GM12878 (cell line): ENCODE data around the gene MRPL44. TPM values are rescaled to one million over a fixed set of nuclear protein-coding genes. Genes with fewer than 3 reads are reported as not detected.
A peak's percentile ranks its signal among the peaks of the same experiment; 100 is the strongest.

ENCODE experiments used
- CHD2 ChIP-seq: IDR thresholded peaks from 2 replicates; pipeline ENCODE4 v1.6.1; 2011; ENCODE audit warnings: low read depth, low read length, improper control_type of control experiment, borderline replicate concordance
- CREM ChIP-seq: IDR thresholded peaks from 2 replicates; pipeline ENCODE4 v1.6.1; 2014; ENCODE audit warnings: antibody characterized with exemption, low read depth
- FOXK2 ChIP-seq: fragments of 450-650 bp; IDR thresholded peaks from 2 replicates; pipeline ENCODE4 v1.6.1; 2017; ENCODE audit warnings: mild to moderate bottlenecking, moderate library complexity
- FOXM1 ChIP-seq: IDR thresholded peaks from 2 replicates; pipeline ENCODE4 v1.6.1; 2012; ENCODE audit warnings: low read depth, mild to moderate bottlenecking, inconsistent platforms, low read length, moderate library complexity
- GATAD2B ChIP-seq: fragments of 450-650 bp; conservative IDR thresholded peaks from 2 replicates; pipeline ENCODE4 v1.6.1; 2017; ENCODE audit warnings: low read depth, mild to moderate bottlenecking, moderate library complexity
- HCFC1 ChIP-seq: fragments of 150-350 bp; IDR thresholded peaks from 2 replicates; pipeline ENCODE4 v1.6.1; 2014; ENCODE audit warnings: low read length
- HDAC2 ChIP-seq: fragments of 200-600 bp; sonication (generic); IDR thresholded peaks from 2 replicates; pipeline ENCODE4 v1.6.1; 2017
- IRF4 ChIP-seq: IDR thresholded peaks from 2 replicates; pipeline ENCODE4 v1.6.1; 2011; ENCODE audit warnings: low read depth, low read length
- IRF5 ChIP-seq: fragments of 450-650 bp; IDR thresholded peaks from 2 replicates; pipeline ENCODE4 v1.6.1; 2017; ENCODE audit warnings: borderline replicate concordance
- MLLT1 ChIP-seq: fragments of 450-650 bp; IDR thresholded peaks from 2 replicates; pipeline ENCODE4 v1.6.1; 2016; ENCODE audit warnings: mild to moderate bottlenecking
- SIX5 ChIP-seq: IDR thresholded peaks from 2 replicates; pipeline ENCODE4 v1.6.1; 2011; ENCODE audit warnings: mild to moderate bottlenecking, low read depth, low read length, moderate library complexity; ENCODE audit not compliant: severe bottlenecking
- SKIL ChIP-seq: fragments of 450-650 bp; IDR thresholded peaks from 2 replicates; pipeline ENCODE4 v1.6.1; 2017; ENCODE audit warnings: mild to moderate bottlenecking, low read depth, inconsistent platforms; ENCODE audit not compliant: poor library complexity, severe bottlenecking
- STAT1 ChIP-seq: fragments of 450-650 bp; conservative IDR thresholded peaks from 2 replicates; pipeline ENCODE4 v1.6.1; 2014; ENCODE audit warnings: antibody characterized with exemption, mild to moderate bottlenecking
- SUPT20H ChIP-seq: IDR thresholded peaks from 2 replicates; pipeline ENCODE4 v1.6.1; 2011; ENCODE audit warnings: low read depth, mild to moderate bottlenecking, low read length, moderate library complexity, borderline replicate concordance; ENCODE audit not compliant: control insufficient read depth
- ZBTB4 ChIP-seq: fragments of 450-650 bp; formaldehyde crosslinking; IDR thresholded peaks from 2 replicates; pipeline ENCODE4 v1.4.0; 2022; ENCODE audit warnings: mild to moderate bottlenecking, moderate library complexity
- ZNF687 ChIP-seq: fragments of 450-650 bp; IDR thresholded peaks from 2 replicates; pipeline ENCODE4 v1.6.1; 2017; ENCODE audit warnings: mild to moderate bottlenecking, moderate library complexity
- ZSCAN29 ChIP-seq: fragments of 450-650 bp; IDR thresholded peaks from 2 replicates; pipeline ENCODE4 v1.6.1; 2017; ENCODE audit warnings: mild to moderate bottlenecking, moderate library complexity
- polyA plus RNA-seq, 11 experiments: library from polyadenylated mRNA; depleted of rRNA in 4 of 11; unstranded in 6 of 11; stranded (reverse) in 5 of 11; fragments of >200 nt; fragmentation: Nextera tagmentation in 4 of 11; fragmentation: Illumina TruSeq in 1 of 11; extraction: Ambion mirVana in 4 of 11; extraction: Trizol in 1 of 11; gene quantifications; 1 replicate in 1 of 11; 2 replicates in 10 of 11; pipeline versions ENCODE4 v1.2.1 to v1.2.3, GENCODE V29; 2011 to 2016; ENCODE audit warnings: inconsistent platforms in 2 of 11, missing spikeins in 2 of 11, low read depth in 1 of 11
- total RNA-seq, 4 experiments: library from RNA; depleted of rRNA in 3 of 4; stranded (reverse); fragments of >200 nt in 3 of 4; fragmentation: Illumina TruSeq in 1 of 4; extraction: Trizol in 1 of 4; gene quantifications; 2 replicates each; pipeline versions ENCODE4 v1.2.1 to v1.2.3, GENCODE V29; 2013 to 2021

MRPL44 gene
- total and polyA plus RNA-seq, 10 of the 15 experiments (the other 5 are each of a cell fraction or from before 2014, with no cell fraction given): 18.3 to 44.3 (median 37.5) TPM

- TF ChIP-seq MLLT1 (peak; percentile 85), IRF5 (0 out of 2 replicates have a peak, but pooled peaks have one; percentile 7), CREM (peak; percentile 87), FOXK2 (peak; percentile 65), ZNF687 (peak; percentile 56; the same call in 1 of the 2 replicates), CHD2 (peak; percentile 83), STAT1 (peak; percentile 94; the same call in 1 of the 2 replicates), ZSCAN29 (peak; percentile 77), ZBTB4 (no peak), GATAD2B (peak; percentile 91), HCFC1 (peak; percentile 95), HDAC2 (no peak), SIX5 (peak; percentile 84), SUPT20H (no peak), FOXM1 (peak; percentile 27; the same call in 1 of the 2 replicates), SKIL (peak; percentile 64), IRF4 (peak; percentile 89)
These were observed at the start of gene MRPL44 (continued) for GRCh38 chr2:223957092-223957851.
